Measurements from ENCODE around the gene RASEF.
"Not testable (repeated sequence)": the region's sequence is repeated elsewhere in the genome, so short reads cannot be mapped to it uniquely, and the experiment has no call there.

The RASEF gene
- total RNA-seq = 0.04 to 0.12 reads per million in 2 experiments

DNA sequence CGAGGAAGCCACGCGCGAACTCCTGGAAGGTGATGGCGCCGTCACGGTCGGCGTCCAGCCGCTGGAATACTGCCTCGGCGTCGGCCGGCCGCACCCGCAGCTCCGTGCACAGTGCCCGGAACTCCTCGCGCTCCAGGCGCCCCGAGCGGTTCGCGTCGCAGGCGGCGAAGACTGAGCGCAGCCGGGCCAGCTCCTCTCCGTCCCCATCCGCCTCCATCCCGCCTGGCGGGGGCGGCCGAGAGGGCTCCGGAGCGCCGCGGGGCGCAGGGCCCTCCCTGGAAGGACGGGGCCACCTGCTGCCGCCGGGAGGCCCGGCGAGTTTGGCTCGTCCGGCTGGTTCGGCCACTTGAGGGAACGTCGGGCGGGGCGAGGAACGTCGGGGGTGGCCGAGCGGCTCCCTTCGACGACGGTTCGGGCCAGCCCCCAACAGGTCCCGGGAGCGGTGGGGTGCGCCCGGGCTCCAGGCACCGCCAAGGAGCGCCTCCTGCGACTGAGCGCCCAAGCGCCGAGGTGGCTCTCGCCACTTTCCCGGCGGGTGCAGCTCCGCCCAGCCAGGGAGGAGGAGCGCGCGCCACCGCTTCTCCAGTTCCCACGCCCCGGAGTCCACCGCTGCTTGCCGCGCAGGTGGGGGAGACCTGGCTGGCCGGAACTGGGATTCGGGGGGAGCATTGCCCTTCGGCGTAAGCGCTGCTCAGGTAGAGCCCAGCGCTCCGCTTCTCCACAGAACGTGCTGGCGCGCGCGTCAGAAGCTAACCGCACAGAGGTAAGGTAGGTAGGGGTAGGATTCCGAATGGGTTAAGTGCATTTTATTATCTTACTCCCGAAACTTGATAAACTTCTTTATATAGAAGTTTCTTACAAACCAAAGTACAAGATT, at the start of gene RASEF:
Gene RASEF (minus strand): TSS at position 492 of the 877 bp plus-strand sequence. CDS start 275 bp downstream, at position 217.
- no peak for DNase-seq (ENCODE audit: low read depth)

GRCh38 chr9:83111169-83111568, 48.2 kb upstream of the RASEF start:
- DNase-seq (ENCODE audit: low read depth) = no peak

- DNase-seq (ENCODE audit: low read depth) = no peak
Observed at GRCh38 chr9:83109296-83109695, 46.4 kb upstream of the RASEF start.

GRCh38 chr9:83108208-83108607, 45.3 kb upstream of the RASEF start:
- no peak for DNase-seq (ENCODE audit: low read depth)

DNA sequence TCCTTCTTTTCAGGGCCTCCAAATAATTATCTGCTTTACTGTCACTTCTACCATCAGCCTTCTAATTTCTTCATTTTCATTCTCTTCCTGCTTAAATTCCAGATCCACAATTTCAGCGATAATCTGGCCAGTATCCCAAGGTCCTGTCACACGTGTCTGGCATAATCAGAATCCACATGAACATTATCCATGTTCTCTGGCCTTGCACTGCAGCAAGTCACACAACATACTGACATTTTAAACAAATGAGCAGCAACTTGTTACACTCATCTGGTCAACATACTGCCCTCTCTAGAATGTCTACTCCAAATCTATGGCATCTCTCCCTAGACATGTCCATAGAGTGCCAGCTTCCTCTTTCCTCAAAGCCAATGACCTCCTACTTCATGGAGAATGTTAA, 43.8 kb upstream of the RASEF start:
- DNase-seq (ENCODE audit: low read depth) = no peak

DNA sequence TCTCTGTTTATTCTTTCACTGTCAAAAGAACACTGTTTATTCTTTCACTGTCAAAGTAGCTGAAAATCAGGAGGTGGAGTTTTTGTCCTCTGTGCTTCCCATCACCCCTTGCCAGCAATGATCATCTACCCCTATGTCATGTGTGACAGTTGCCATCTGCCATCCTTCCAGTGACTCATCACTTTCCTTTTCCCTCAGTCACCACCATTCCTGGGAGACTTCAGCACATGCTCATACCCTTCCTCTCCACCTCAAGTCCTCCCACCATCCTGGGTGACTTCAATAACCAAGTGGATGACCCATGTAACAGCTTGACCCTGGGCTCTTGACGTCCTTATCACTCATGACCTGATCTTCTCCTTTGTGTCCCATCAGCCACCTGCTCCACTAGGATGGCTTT, 43.3 kb upstream of the RASEF start:
- DNase-seq (ENCODE audit: low read depth) = no peak

- DNase-seq (ENCODE audit: low read depth) = no peak
Observed at GRCh38 chr9:83097633-83098032, 34.7 kb upstream of the RASEF start.

GRCh38 chr9:83093311-83093710, 30.4 kb upstream of the RASEF start:
- DNase-seq (ENCODE audit: low read depth) = not testable (repeated sequence)

GRCh38 chr9:83081846-83082245, 18.9 kb upstream of the RASEF start:
- DNase-seq (ENCODE audit: low read depth) = no peak

DNA sequence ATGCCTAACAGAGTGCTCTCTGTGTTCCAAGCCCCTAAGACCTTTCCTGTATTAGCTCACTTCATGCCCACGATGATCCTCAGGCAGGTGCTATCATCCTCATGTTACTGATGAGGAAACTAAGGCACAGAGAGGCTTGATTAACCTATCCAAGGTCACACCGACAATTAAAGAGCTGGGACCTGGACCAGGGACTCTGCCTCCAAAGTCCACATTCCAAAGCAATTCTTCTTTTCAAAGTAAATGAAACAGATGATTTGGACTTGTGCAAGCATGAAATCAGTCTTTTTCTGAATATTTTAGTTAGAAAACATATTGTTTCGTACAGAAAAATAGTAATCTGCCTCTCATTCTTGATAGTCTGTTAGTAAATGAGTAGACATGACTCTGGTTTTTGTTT, 18.1 kb upstream of the RASEF start:
- DNase-seq (ENCODE audit: low read depth) = no peak

GRCh38 chr9:83075932-83076331, 13.0 kb upstream of the RASEF start:
- not testable (repeated sequence) for DNase-seq (ENCODE audit: low read depth)

DNA sequence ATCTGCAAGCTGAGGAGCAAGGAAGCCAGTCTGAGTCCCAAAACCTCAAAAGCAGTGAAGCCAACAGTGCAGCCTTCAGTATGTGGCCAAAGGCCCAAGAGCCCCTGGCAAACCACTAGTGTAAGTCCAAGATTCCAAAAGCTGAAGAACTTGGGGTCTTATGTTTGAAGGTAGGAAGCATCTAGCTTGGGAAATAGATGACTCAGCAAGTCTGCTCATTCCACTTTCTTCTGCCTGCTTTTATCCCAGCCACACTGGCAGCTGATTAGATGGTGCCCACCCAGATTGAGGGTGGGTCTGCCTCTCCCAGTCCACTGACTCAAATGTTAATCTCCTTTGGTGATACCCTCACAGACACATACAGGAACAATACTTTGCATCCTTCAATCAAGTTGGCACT, 9.6 kb upstream of the RASEF start:
- not testable (repeated sequence) for DNase-seq (ENCODE audit: low read depth)

GRCh38 chr9:83071626-83072025, 8.7 kb upstream of the RASEF start:
- no peak for DNase-seq (ENCODE audit: low read depth)

DNA sequence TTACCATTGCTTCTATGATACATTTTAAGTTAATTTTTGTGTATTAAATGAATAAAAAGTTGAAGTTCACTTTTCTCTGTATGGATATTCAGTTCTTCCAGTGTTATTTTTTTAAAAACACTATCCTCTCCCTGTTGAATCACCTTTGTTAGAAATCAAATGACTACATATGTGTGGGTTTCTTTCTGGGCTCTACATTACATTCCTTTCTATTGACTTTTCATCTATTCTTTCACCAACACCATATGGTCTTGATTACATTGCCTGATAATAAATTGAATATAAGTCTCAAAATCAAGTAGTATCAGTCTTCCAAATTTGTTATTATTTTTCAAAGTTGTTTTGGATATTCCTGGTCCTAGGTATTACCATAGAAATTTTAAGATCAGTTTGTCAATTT, 7.3 kb upstream of the RASEF start:
- no peak for DNase-seq (ENCODE audit: low read depth)

DNA sequence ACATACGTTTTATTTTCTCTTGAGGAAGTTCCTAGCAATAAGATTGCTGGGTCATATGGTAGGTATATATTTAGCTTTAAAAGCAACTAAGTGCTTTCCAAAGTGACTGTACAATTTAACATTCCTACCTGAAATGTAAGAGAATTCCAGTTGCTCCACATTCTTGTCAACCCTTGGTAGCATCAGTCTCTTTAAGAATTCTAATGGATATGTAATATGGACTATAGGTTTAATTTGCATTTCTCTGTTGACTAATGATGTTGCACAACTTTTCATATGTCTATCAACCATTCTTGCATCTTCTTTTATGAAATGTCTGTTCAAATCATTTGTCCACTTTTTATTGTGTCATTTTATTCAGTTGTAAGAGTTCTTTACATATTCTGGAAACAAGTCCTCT, 6.7 kb upstream of the RASEF start:
- DNase-seq (ENCODE audit: low read depth) = no peak

DNA sequence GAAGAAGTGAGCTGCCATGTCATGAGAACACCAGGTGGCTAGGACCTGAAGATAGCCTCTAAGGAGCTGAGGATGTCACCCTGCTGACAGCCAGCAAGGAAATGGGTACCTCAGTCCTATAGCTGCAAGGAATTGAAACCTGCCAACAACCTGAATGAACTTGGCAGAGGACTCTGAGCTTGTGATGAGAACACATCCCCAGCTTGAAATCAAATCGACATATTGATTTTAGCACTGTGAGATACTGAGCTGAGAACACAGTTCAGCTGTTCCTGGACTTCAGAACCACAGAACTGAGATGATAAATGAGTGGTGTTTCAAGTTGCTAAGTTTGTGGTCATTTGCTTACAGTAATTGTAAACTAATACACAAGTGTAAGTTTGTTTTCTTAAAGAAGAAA, 5.5 kb upstream of the RASEF start:
- DNase-seq (ENCODE audit: low read depth) = no peak

DNA sequence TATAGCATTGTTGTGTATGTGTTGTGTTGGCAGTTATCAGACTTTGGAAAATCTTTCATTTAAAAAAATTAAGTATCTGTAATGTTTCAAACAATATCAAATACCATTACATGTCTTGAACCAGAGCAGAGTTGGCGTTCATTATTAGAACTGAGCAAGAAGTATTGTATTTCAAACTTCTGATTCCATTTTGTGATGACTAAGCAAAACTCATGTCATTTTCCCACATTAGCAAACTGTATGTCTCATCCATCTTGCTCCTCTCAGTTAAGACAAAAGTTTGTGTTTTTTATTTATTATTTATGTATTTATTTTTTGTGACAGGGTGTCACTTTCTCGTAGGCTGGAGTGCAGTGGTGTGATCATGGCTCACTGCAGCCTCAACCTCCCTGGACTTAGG, 4.6 kb upstream of the RASEF start:
- no peak for DNase-seq (ENCODE audit: low read depth)

DNA sequence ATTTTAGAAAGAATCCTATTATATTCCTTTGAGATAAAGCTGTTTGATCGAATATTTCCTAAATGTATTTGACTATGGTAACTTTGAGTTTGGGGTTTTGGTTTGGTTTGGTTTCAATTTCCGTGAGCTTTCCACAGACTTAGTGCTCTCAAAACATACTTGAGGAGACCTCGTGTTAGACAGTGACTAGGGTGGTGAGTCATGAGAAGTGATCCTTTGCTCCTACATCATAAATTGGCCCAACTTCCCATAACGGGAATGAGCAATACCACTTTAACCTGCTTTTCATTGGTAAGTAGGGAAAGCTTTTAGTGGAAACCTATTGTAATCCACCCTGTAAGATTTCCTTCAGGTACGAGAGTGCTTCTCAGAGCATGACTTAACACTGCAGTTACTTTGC, 3.8 kb upstream of the RASEF start:
- no peak for DNase-seq (ENCODE audit: low read depth)

GRCh38 chr9:83065233-83065632, 2.3 kb upstream of the RASEF start:
- no peak for DNase-seq (ENCODE audit: low read depth)

DNA sequence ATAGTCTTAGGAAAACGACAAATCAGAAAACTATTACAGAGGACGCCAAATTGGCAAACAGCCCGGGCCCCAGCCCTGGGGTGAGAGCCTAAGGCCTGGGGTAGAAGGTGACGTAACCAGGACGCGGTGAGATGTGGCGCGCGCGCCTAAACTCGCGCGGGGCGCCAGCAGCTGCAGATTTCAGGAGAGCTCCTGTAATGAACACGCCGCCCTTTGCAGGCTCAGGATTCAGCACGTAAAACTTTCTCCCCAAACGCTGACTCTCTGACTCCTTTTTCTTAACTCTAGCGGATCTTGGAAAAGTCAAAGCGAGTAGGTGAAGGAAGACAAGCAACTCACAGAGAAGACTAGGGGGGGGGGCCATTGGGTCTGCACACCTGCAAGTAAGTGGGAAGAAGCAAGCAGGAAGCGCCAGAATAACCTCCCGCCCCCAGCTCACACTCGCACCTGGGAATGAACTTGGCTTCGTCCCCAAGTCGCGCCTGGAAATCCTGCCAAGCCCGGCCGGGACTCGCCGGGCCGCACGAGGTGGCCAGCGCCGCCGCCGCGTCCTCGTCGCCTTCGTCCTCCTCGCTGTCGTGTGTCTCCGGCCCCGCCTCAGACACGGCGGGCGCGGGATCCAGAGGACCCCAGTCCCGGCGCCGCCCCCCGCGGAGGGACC, 822 bp downstream of the RASEF start:
- DNase-seq (ENCODE audit: low read depth) = no peak

DNA sequence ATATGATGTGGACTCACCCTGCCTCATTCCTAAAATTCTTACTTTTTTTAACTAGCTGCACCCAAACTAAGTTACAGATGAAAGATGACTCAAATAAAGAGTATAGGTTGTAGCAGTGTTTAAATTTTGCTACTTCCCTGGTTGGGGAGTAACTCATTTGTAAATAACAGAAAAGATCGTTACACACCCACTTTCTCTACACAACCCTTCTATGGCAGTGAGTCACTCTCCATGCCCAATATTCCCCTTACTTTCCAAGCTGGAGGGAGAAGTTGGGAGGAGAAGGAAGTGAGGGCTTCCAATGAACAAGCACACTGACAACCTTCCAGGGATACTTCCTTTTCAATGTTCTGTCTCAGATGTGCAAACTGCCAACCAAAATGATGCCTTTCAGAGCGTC, 1.9 kb downstream of the RASEF start:
- no peak for DNase-seq (ENCODE audit: low read depth)

- DNase-seq (ENCODE audit: low read depth) = no peak
Observed at GRCh38 chr9:83060556-83060955, 2.4 kb downstream of the RASEF start.

DNA sequence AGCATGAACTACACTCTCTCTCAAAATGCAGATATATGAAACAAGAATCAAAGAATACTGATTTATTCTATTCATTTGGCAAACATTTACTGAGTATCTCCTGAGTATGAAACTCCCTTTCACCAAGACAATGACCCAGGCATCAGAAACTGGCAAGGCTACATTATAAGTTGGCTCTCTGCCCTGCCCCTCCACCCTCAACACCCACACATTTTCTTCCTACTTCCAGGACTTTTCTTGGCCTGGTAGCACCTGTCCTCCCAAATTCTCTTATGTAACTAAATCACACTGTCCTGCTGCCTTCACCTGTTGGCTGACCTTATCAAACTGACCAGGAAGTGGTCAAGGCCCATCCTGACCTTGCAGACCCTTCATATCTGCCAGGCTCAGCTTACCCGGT, 3.5 kb downstream of the RASEF start:
- DNase-seq (ENCODE audit: low read depth) = no peak

Data from T follicular helper cell (primary cell).